Testis (tissue), 3 donors: ENCODE results near the gene MND1. TPM values are rescaled to one million over a fixed set of nuclear protein-coding genes. Genes with fewer than 3 reads are reported as not detected.
"Not testable (repeated sequence)": the region's sequence is repeated elsewhere in the genome, so short reads cannot be mapped to it uniquely, and the experiment has no call there.

Experiments used
- DNase-seq: peaks from one replicate; pipeline ENCODE4 v3.0.0-alpha.2; 2019
- H3K27ac ChIP-seq, 2 donors: fragments of 200-600 bp; sonication (generic); one replicate each; pipeline ENCODE4 v1.5.1; 2019
- H3K27me3 ChIP-seq: fragments of 200-600 bp; sonication (generic); one replicate; pipeline ENCODE4 v1.5.1; 2019
- H3K36me3 ChIP-seq: fragments of 200-600 bp; sonication (generic); one replicate; pipeline ENCODE4 v1.5.1; 2017; ENCODE audit warnings: low read depth; ENCODE audit errors: missing control alignments
- H3K4me1 ChIP-seq: fragments of 200-600 bp; sonication (generic); one replicate; pipeline ENCODE4 v1.5.1; 2019
- H3K4me3 ChIP-seq, 2 donors: fragments of 200-600 bp; sonication (generic); one replicate each; pipeline ENCODE4 v1.5.1; 2017 to 2019
- H3K9me3 ChIP-seq: fragments of 200-600 bp; sonication (generic); one replicate; pipeline ENCODE4 v1.5.1; 2017
- CTCF ChIP-seq, 3 experiments: fragments of 450-650 bp in 2 of 3; fragments of 200-600 bp in 1 of 3; sonication (generic) in 1 of 3; IDR thresholded peaks; one replicate each; pipeline ENCODE4 v1.5.1; 2016 to 2019; ENCODE audit warnings: antibody characterized with exemption in 3 of 3, mild to moderate bottlenecking in 2 of 3, moderate library complexity in 1 of 3
- POLR2A ChIP-seq: fragments of 450-650 bp; IDR thresholded peaks from one replicate; pipeline ENCODE4 v1.6.1; 2017; ENCODE audit warnings: antibody characterized with exemption, mild to moderate bottlenecking, moderate library complexity
- WGBS, 2 donors: methylation state at CpG; one replicate each; pipeline ENCODE4 v1.1.5; 2018; 5-methylcytosine and 5-hydroxymethylcytosine counted together
- intact Hi-C: fragments of 100-400 bp; cut with DNase I; formaldehyde crosslinking; loops from one replicate; pipeline ENCODE4 v1.15.1; 2023; ENCODE audit warnings: low total_unique reads
- polyA plus RNA-seq: library from polyadenylated mRNA; stranded (reverse); fragments of 350-450 nt; fragmentation: Illumina TruSeq; extraction: RNeasy Lipid Tissue Mini Kit (QIAGEN cat#74804); gene quantifications from one replicate; pipeline ENCODE4 v1.2.3, GENCODE V29; 2014; ENCODE audit warnings: low read depth, low replicate concordance; ENCODE audit not compliant: insufficient read depth
- total RNA-seq, 2 donors: library from RNA; depleted of rRNA; stranded (reverse); fragments of >200 nt; gene quantifications; one replicate each; pipeline ENCODE4 v1.2.3, GENCODE V29; 2016

The MND1 gene
- total and polyA plus RNA-seq, 3 donors from 2014 or later, result 8.3 to 17.5 (median 11.4) TPM

GRCh38 chr4:153447175-153447905 lies 102.9 kb downstream of the MND1 start:
- no peaks in the 10 kb centered on the region for H3K27me3 ChIP-seq
- 77 to 84% methylated on average over 5 of the region's 5 CpGs for WGBS, 2 donors
- intact Hi-C loops, result no loop called here

GRCh38 chr4:153448003-153448731 lies 103.7 kb downstream of the MND1 start:
- H3K4me3 ChIP-seq, result no peak overlapping the region
- TF ChIP-seq CTCF (IDR thresholded peaks at IDR 0.05) (no peak), POLR2A (no peak)
- H3K27me3 ChIP-seq, result no peaks in the 10 kb centered on the region
- H3K4me1 ChIP-seq, result no peaks in the 10 kb centered on the region
- 43 to 60% methylated on average over 10 of the region's 10 CpGs for WGBS, 2 donors
- no peaks in the 10 kb centered on the region for H3K9me3 ChIP-seq
- DNase-seq, result no peak
- intact Hi-C loops, result no loop called here
- no peak overlapping the region for H3K27ac ChIP-seq
- no peaks in the 10 kb centered on the region for H3K36me3 ChIP-seq

More at GRCh38 chr4:153447175-153447905, 102.9 kb downstream of the MND1 start:
- Histone ChIP-seq H3K36me3 (no peaks in the 10 kb centered on the region), H3K4me1 (no peaks in the 10 kb centered on the region), H3K9me3 (no peaks in the 10 kb centered on the region), H3K27ac (no peak overlapping the region), H3K4me3 (no peak overlapping the region)
- no peak for TF ChIP-seq POLR2A
- no peak for TF ChIP-seq CTCF (IDR thresholded peaks at IDR 0.05)
- DNase-seq, result no peak

GRCh38 chr4:153449338-153449737 lies 104.8 kb downstream of the MND1 start:
- H3K4me3 ChIP-seq, result no peak overlapping the region
- WGBS, 2 donors, result 100% methylated on average over 1 of the region's 1 CpG
- H3K4me1 ChIP-seq, result no peaks in the 10 kb centered on the region
- H3K9me3 ChIP-seq, result no peaks in the 10 kb centered on the region
- TF ChIP-seq POLR2A (no peak), CTCF (IDR thresholded peaks at IDR 0.05) (no peak)
- intact Hi-C loops, result no loop called here
- H3K27me3 ChIP-seq, result no peaks in the 10 kb centered on the region
- no peak overlapping the region for H3K27ac ChIP-seq
- H3K36me3 ChIP-seq, result no peaks in the 10 kb centered on the region
- no peak for DNase-seq

GRCh38 chr4:153450544-153450917 lies 106.0 kb downstream of the MND1 start:
- 90 to 93% methylated on average over 5 of the region's 5 CpGs for WGBS, 2 donors
- Histone ChIP-seq H3K4me3 (no peak overlapping the region), H3K4me1 (no peaks in the 10 kb centered on the region), H3K27ac (no peak overlapping the region), H3K27me3 (no peaks in the 10 kb centered on the region), H3K9me3 (no peaks in the 10 kb centered on the region), H3K36me3 (no peaks in the 10 kb centered on the region)
- no peak for TF ChIP-seq CTCF (IDR thresholded peaks at IDR 0.05)
- TF ChIP-seq POLR2A, result no peak
- intact Hi-C loops, result no loop called here
- no peak for DNase-seq

DNA sequence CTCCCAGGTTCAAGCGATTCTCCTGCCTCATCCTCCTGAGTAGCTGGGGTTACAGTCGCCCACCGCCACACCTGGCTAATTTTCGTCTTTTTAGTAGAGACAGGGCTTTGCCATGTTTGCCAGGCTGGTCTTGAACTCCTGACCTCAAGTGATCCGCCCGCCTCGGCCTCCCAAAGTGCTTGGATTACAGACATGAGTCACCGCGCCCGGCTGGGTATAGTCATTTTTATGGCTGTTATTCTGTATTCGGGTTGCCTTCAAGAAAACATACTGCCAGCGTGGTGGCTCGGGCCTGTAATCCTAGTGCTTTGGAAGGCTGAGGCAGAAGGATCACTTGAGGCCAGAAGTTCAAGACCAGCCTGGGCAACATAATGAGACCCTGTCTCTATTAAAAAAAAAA lies 106.7 kb downstream of the MND1 start:
- 85 to 91% methylated on average over 13 of the region's 13 CpGs for WGBS, 2 donors
- H3K36me3 ChIP-seq, H3K9me3 ChIP-seq, H3K27ac ChIP-seq, DNase-seq, H3K4me1 ChIP-seq, H3K27me3 ChIP-seq, H3K4me3 ChIP-seq, intact Hi-C loops: not testable (repeated sequence)
